Measurements from ENCODE around the gene MYO18B. TPM values are rescaled to one million over a fixed set of nuclear protein-coding genes. Genes with fewer than 3 reads are reported as not detected.

The MYO18B gene
- total RNA-seq, 1 experiment from 2014 or later = 0.07 TPM

DNA sequence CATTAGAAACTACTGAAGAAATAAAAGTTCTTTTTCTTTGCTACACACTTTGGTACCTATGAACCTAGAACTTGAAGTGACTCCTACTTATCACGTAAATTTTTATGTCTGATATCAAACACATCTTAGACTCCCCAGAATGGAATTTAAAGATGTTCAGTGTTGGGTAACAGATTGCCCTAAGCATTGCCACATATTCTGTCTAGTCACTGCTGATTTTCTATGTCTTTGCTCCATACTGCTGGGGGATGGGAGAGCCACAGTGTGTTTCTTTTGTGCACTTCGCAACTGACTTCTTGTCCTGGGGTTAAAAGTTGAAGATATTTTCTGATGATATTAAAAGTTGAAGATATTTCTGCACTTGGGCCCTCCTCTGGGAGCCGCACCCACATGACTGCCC, 19.4 kb upstream of the MYO18B start:
- Mint-ChIP-seq H3K4me3 (ENCODE audit: unreplicated experiment) (no peak overlapping the region), H3K9me3 (ENCODE audit: unreplicated experiment) (no peaks in the 10 kb centered on the region), H3K27ac (ENCODE audit: unreplicated experiment) (no peak overlapping the region), H3K36me3 (ENCODE audit: insufficient read depth, unreplicated experiment) (peaks cover 4% of the 10 kb centered on the region), H3K27me3 (ENCODE audit: insufficient read depth, unreplicated experiment) (no peaks in the 10 kb centered on the region), H3K4me1 (ENCODE audit: low read depth, unreplicated experiment) (peaks cover 7% of the 10 kb centered on the region)
- no TSS peak for BruUV-seq (replicated peaks)
- ChIA-PET POLR2A (no interaction called here), CTCF (no interaction called here)
- H3K27me3 ChIP-seq (replicated peaks; ENCODE audit: control insufficient read depth, insufficient read depth, low read length) = no peaks in the 10 kb centered on the region
- H3K4me3 ChIP-seq (ENCODE audit: low read depth, low read length) = no peak overlapping the region
- no peak for DNase-seq
- no peaks in the 10 kb centered on the region for H3K9me3 ChIP-seq
- no peaks in the 10 kb centered on the region for H3K36me3 ChIP-seq (ENCODE audit: control insufficient read depth, insufficient read depth, low read length)
- TF ChIP-seq, protein P1, sequence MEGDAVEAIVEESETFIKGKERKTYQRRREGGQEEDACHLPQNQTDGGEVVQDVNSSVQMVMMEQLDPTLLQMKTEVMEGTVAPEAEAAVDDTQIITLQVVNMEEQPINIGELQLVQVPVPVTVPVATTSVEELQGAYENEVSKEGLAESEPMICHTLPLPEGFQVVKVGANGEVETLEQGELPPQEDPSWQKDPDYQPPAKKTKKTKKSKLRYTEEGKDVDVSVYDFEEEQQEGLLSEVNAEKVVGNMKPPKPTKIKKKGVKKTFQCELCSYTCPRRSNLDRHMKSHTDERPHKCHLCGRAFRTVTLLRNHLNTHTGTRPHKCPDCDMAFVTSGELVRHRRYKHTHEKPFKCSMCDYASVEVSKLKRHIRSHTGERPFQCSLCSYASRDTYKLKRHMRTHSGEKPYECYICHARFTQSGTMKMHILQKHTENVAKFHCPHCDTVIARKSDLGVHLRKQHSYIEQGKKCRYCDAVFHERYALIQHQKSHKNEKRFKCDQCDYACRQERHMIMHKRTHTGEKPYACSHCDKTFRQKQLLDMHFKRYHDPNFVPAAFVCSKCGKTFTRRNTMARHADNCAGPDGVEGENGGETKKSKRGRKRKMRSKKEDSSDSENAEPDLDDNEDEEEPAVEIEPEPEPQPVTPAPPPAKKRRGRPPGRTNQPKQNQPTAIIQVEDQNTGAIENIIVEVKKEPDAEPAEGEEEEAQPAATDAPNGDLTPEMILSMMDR (IDR thresholded peaks at IDR 0.05; ENCODE audit: insufficient read depth in 1 of 2, low read depth in 1 of 2, low read length in 1 of 2, severe bottlenecking in 1 of 2, unreplicated experiment in 1 of 2) = no peak
- peaks cover 17% of the 10 kb centered on the region for H3K4me1 ChIP-seq
- intact Hi-C loops (cut with micrococcal nuclease; ENCODE audit: unreplicated experiment) = no loop called here

GRCh38 chr22:25726241-25726640, 15.7 kb upstream of the MYO18B start:
- Mint-ChIP-seq H3K27ac (ENCODE audit: unreplicated experiment) (peak overlapping the region; percentile 91), H3K4me3 (ENCODE audit: unreplicated experiment) (peak overlapping the region; percentile 27), H3K9me3 (ENCODE audit: unreplicated experiment) (no peaks in the 10 kb centered on the region), H3K36me3 (ENCODE audit: insufficient read depth, unreplicated experiment) (peaks cover 4% of the 10 kb centered on the region), H3K27me3 (ENCODE audit: insufficient read depth, unreplicated experiment) (no peaks in the 10 kb centered on the region), H3K4me1 (ENCODE audit: low read depth, unreplicated experiment) (peaks cover 7% of the 10 kb centered on the region)
- ChIA-PET CTCF (interaction anchor here (0.7 to 1.8 kb wide), 4 partner anchors 12 to 264 kb away, joined by 4 to 10 read pairs (median 4); no protein-coding TSS in a partner anchor), POLR2A (interaction anchor here (0.6 kb wide), 1 partner anchor 15 kb away, joined by 4 read pairs; no protein-coding TSS in a partner anchor)
- Histone ChIP-seq H3K9me3 (no peaks in the 10 kb centered on the region), H3K36me3 (ENCODE audit: control insufficient read depth, insufficient read depth, low read length) (no peaks in the 10 kb centered on the region), H3K4me3 (ENCODE audit: low read depth, low read length) (no peak overlapping the region), H3K4me1 (peaks cover 17% of the 10 kb centered on the region), H3K27me3 (replicated peaks; ENCODE audit: control insufficient read depth, insufficient read depth, low read length) (no peaks in the 10 kb centered on the region)
- TF ChIP-seq, protein P1 (IDR thresholded peaks at IDR 0.05; ENCODE audit: insufficient read depth in 1 of 2, low read depth in 1 of 2, low read length in 1 of 2, severe bottlenecking in 1 of 2, unreplicated experiment in 1 of 2) = no peak
- no TSS peak for BruUV-seq (replicated peaks)
- peak in 1 of 2 experiments; percentile 26 for DNase-seq
- intact Hi-C loops (cut with micrococcal nuclease; ENCODE audit: unreplicated experiment) = loop anchor here (1.0 kb wide), 1 partner anchor 36 kb away; no protein-coding TSS in a partner anchor

- Histone ChIP-seq H3K9me3 (no peaks in the 10 kb centered on the region), H3K4me3 (ENCODE audit: low read depth, low read length) (no peak overlapping the region), H3K4me1 (peaks cover 17% of the 10 kb centered on the region), H3K27me3 (replicated peaks; ENCODE audit: control insufficient read depth, insufficient read depth, low read length) (no peaks in the 10 kb centered on the region), H3K36me3 (ENCODE audit: control insufficient read depth, insufficient read depth, low read length) (no peaks in the 10 kb centered on the region)
- ChIA-PET CTCF (no interaction called here), POLR2A (no interaction called here)
- peak in 1 of 2 experiments; percentile 10 for DNase-seq
- no peaks in the 10 kb centered on the region for H3K9me3 Mint-ChIP-seq (ENCODE audit: unreplicated experiment)
- no peak overlapping the region for H3K4me3 Mint-ChIP-seq (ENCODE audit: unreplicated experiment)
- no TSS peak for BruUV-seq (replicated peaks)
- TF ChIP-seq, protein P1 (IDR thresholded peaks at IDR 0.05; ENCODE audit: insufficient read depth in 1 of 2, low read depth in 1 of 2, low read length in 1 of 2, severe bottlenecking in 1 of 2, unreplicated experiment in 1 of 2) = no peak
- peaks cover 4% of the 10 kb centered on the region for H3K36me3 Mint-ChIP-seq (ENCODE audit: insufficient read depth, unreplicated experiment)
- H3K4me1 Mint-ChIP-seq (ENCODE audit: low read depth, unreplicated experiment) = peaks cover 7% of the 10 kb centered on the region
- H3K27ac Mint-ChIP-seq (ENCODE audit: unreplicated experiment) = no peak overlapping the region
- no peaks in the 10 kb centered on the region for H3K27me3 Mint-ChIP-seq (ENCODE audit: insufficient read depth, unreplicated experiment)
- intact Hi-C loops (cut with micrococcal nuclease; ENCODE audit: unreplicated experiment) = no loop called here
Measured at GRCh38 chr22:25728071-25728470, 13.9 kb upstream of the MYO18B start.
